ENCODE data around the gene KSR1.
"Not testable (repeated sequence)": the region's sequence is repeated elsewhere in the genome, so short reads cannot be mapped to it uniquely, and the experiment has no call there.

KSR1 gene

DNA sequence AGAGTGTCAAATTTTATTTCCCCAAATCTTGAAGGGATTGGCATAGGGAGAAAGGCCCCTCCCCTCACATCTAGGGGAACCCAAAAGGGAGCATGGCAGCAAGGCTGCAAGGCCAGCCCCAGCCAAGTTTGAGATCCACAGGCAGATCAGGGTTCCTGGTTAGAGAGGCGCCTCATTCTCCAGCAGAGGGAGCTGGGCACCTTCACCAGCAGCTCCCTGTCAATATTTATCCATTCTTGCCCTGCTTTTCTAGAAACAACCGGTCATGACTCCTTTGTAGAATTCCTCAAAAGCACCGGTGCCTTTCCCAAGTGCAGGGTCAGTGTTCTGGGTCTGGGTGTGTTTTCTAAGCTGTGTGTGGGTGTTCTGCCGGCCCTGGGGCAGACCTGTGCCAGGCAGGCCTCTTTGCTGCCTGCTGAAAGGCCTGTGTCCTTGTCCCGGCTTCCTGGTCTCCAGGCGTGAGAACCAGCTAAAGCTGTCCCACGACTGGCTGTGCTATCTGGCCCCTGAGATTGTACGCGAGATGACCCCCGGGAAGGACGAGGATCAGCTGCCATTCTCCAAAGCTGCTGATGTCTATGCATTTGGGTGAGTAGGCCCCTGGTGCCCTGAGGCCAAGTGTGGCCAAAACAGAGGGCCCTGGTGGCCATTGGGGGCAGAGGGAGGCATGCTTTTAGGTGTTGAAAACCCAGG, 153.5 kb downstream of the KSR1 start:
- peak; percentile 11 for DNase-seq (ENCODE audit: low read depth)

DNA sequence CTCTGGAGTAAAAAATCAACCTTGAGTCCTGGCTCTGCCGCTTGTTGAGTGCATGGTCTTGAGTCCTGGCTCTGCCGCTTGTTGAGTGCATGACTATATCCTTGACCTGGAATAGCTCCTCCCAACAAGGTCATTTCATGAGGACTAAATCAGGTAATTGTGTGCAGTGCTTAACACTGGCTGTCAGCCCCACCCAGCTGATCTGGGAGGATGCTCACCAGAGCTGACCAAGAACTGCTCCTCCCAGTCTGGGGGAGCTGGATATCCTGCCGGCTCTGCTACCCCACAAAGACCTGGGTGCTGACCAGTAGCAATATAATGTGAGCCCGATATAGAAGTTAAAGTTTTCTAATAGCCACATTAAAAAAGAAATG, 154.0 kb downstream of the KSR1 start:
- no peak for DNase-seq (ENCODE audit: low read depth)

DNA sequence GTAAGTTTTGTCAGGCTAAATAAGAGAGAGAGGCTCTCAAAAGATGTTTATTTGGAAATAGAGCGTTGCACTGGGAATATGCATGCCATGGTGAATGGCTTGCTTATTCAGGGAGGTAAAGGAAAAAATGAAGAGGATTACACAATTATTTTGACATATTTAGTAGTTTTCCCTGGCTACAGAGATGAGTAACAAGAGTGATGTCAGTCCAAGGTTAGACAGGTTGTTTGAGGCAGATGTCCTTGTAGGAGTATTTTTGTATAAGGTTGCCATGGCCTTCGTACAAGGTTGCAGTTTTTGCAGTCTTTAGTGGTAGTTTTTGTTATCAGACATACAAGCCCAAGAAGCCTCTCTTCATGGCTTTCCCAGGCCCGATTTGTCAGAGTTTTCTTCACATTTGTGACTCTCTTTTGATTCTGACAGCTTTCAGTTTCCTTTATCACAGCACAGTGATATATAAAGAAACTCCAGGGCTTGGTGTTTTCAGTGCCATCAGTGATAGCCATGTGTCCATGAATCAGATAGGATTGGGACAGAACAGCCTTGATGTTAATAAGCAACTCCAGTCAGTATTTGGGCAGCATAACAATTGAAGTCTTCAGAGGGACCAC, 156.0 kb downstream of the KSR1 start:
- DNase-seq (ENCODE audit: low read depth) = no peak

DNA sequence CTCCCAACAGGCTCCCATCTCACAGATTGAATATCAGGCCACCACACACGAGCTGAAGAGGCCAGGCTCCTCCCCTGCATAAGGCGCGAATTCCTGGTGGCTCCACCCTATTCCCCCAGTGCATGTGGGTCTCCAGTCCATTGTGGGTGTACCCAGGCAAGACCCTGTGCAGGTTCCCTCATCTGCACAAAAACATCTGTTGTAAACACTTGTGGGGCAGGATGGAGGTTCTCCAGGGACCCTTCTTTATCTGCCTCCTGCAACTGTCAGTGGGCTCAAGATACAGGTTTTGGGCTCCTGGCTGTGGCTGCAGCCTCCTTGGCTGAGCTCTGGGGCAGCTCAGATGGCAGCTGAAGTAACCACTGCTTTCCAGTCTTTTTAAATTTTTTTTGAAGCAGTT, 157.2 kb downstream of the KSR1 start:
- DNase-seq (ENCODE audit: low read depth) = no peak

DNA sequence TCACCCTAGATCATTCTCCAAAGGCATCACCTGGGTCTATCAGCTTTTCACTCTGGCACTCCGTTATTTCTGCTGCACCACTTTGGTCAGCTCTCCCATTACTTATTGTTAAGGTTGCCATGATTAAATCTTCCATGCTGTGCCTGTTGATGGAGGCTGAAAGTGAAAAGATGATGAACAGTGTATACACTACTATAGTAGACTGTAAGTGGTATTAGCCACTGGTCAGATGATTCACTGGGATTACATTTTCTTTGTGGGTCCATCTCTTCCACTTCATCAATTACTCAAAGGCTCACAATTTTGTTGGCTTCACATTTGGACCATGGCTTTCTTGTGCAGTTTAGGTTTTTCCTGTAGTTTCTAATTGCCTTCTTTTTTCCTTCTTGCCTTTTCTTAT, 158.9 kb downstream of the KSR1 start:
- DNase-seq (ENCODE audit: low read depth) = no peak

DNA sequence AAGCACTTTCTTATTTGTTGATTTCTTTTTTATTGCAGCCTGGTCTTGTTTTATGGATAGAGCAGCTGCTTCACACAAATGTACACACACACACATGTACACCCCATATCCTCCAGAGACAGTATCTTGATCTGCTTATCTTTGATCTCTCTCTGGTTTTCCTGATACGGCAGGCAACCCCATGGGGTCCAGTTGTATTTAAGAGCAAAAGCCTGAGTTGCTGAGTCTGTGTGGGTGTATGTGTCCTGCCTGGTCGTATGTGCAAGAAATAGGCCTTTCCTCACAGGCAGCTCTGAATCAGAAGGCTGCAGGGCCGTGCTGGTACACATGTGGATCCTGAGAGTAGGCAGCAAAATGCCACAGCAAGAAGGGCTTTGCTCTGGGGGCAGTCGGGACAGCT, 160.2 kb downstream of the KSR1 start:
- DNase-seq (ENCODE audit: low read depth) = no peak

DNA sequence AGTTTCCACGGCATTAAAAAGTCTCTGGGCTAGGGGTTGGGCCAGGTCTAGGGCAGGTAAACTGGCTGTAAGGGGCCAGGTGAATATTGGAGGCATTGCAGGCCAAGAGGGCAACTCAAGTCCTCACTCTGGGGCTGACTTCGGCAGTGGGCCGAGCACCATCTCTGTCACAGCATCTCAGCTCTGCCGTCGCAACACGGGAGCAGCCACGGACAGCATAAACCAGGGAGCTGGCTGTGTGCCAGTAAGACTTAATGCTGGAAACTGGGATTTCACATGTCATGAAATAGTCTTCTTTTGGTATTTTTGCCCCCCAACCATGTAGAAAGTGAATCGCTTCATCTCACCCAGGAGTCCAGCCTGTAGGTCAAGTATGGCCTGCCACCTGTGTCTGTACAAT, 162.2 kb downstream of the KSR1 start:
- no peak for DNase-seq (ENCODE audit: low read depth)

DNA sequence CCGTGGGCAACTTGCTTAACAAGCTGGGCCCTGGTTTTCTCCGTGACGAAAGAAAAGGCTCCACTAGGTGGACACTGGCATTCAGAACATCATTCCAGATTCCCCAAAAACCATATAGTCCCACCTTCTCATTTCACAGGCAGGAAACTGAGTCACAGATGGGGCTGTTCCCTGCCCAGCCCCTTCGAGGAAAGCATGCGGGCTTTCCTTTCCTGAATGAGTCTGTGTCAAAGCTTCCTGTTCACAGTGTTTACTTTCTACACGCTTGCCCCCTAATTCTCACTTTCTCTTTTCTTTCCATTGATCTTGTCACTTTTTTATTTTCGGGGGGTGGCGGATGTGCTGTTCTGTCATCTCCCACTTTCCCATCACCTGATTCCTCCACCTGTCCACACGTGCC, 164.5 kb downstream of the KSR1 start:
- DNase-seq (ENCODE audit: low read depth) = no peak

DNA sequence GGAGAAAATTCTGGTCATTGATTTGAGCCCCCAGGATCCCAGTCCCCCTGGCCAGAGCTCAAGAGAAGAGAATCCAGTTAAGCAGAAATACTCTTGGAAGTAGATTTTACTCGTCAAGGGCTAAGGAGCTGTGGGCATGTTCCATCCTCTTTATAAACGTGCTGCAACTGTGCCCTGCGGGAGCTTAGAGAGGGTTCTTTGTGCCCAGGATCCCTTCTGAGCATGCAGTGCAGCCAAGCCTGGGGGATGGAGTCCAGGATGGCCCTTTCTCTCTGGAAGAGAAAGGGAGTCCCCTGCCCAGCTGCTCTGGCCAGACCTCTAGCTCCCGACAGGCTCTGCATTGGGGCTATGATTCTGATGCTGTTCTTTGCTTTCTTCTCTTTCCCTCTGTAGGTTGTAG, 165.3 kb downstream of the KSR1 start:
- DNase-seq (ENCODE audit: low read depth) = no peak

DNA sequence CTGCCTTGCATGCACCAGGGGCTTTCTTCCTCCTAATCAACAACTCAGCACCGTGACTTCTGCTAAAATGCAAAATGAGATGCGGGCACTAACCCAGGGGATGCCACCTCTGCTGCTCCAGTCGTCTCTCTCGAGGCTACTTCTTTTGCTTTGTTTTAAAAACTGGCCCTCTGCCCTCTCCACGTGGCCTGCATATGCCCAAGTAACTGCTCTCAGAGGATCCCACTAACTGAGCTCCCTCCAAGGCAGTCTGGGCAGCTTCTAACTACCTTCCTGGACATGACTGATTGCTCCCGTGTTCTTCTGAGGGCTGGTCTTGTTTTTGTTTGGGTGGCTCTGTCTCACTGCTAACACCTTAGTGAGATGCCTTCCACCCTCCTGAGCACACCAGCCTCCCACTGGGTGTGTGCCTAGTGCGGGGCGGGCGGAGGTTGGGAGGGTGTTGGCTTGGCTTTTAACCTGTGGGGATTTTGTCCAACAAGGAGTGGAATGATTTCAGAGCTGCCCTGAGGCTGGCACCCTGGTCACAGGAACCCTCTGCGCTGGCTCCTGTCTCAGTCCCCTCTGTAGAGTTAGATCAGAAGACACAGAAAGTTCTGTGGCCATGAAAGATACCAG, 165.8 kb downstream of the KSR1 start:
- DNase-seq (ENCODE audit: low read depth) = no peak

DNA sequence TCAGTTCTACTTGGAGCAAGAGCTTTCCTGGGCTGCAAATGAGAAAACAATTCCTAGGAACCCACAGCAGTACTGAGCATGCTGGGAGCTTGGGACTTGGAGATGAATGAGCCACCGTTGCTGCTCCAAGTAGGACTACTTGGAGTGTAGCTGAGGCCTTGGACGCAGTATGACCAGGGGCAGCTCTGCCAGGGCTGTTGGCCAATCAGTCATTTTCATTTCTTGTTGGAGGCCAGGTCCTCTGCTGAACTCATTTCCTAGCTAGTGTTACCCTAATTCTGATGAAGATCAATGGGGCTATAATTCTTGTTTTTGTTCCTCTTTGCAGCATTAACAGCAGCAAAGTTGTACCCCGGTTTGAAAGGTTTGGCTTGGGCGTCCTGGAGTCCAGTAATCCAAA, 166.7 kb downstream of the KSR1 start:
- DNase-seq (ENCODE audit: low read depth) = no peak

DNA sequence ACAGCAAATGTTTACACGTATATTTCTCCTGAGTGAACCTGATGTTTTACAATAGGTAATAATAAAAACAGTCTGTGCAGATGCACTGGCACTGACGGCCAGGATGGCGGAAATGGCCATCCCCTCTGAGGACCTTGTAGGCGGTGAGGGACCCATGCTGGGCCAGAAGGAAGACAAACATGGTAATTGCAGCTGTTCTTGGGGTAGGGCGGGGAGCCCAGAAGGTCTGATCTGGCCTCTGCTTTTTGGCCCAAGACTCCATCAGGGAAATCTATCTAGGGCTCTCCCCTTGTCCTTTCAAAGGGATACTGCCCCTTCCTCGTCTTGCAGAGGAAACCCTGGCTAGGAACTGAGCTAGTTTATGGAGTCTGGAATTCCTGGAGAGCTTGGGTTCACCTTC, 167.4 kb downstream of the KSR1 start:
- DNase-seq (ENCODE audit: low read depth) = no peak

DNA sequence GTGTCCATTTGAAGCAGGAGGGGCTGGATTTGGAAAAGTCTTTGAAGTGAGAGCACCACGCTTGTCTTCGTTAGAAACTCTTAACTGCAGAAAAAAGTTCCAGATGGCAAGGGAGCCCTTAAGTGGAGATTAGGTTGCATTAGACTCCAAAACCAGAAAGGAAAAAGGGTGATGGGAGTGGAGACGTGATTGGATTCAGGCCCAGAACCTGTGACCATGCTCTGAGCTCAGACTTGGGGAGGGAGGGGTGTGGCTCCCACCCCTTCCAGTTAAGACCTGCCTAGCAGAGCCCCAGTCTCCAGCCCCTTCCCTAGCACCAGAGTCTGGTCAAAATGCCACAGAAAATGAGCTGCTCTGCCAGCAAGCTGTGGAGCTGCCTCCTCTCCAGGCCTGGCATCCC, 168.3 kb downstream of the KSR1 start:
- DNase-seq (ENCODE audit: low read depth) = no peak

DNA sequence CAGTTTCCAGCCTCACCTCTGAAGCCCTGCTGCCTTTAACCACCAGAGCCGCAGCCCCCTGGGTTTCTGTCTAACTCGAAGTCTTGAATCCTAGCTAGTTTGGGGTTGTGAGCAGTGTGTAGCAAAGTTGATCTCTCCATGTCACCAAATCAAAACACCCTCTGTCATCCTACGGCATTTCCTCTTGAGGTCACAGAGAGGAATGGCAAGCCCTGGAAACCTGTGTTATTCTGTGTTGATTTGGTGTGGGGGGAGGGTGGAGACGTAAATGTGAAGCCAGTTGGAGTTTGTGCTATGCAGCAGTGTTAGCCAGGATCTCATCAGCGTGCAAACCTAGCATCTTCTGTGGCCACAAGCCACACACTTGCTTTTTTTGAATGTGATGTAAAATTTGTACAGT, 169.6 kb downstream of the KSR1 start:
- DNase-seq (ENCODE audit: low read depth) = no peak

DNA sequence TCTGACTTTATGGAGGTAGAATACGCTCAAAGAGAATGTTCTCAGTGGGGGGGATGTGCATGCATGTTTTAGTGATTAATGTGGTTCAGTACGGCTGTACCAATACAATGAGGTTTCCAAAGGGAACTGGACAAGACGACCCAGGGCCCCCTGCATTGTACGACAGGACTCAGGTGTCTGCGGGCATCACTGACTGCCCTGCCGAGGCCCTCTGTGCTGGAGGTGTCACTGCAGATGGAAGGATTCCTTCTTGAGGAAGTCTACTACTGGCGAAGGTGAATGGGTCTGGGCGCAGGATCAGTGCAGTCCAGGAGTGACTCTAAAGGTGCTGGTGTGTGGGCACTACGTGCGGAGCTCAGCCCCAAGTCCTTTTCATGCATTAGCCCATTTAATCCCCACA, 171.3 kb downstream of the KSR1 start:
- no peak for DNase-seq (ENCODE audit: low read depth)

DNA sequence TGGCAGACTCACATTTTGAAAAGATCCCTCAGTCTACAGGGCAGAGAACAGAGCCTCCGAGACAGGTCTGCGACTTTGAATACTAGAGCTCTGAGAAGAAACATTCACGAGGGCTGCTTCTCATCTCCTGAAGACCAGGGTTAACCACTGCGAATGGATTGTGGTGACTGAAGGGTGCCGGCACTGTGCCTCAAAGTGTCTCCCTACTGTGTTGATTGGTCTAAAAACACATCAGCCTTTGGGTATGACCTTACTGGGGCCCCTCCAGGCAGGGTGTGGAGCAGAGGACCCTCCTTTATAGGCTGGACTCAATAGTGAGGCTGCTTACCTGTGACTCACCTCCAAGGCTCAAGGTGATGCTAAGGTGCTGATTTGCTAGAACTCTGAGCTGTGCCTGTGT, 172.1 kb downstream of the KSR1 start:
- no peak for DNase-seq (ENCODE audit: low read depth)

DNA sequence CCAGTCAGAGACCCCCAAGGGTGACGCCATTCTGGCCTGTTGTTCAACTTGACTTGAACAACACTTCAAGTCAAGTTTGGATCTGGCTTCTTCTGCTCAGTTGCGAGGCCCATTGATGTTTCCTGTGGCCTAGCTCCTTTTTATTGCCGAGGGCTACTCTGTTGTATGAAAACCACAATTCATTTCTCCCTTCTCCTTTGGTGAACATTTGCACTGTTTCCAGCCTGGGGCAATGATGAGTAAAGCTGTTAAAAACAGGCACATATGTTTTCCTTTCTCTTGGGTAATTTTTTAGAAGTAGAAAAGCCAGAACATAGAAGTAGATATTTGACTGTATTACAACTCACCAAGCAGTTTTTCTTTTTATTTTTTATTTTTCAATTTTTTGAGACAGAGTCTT, 173.0 kb downstream of the KSR1 start:
- not testable (repeated sequence) for DNase-seq (ENCODE audit: low read depth)

DNA sequence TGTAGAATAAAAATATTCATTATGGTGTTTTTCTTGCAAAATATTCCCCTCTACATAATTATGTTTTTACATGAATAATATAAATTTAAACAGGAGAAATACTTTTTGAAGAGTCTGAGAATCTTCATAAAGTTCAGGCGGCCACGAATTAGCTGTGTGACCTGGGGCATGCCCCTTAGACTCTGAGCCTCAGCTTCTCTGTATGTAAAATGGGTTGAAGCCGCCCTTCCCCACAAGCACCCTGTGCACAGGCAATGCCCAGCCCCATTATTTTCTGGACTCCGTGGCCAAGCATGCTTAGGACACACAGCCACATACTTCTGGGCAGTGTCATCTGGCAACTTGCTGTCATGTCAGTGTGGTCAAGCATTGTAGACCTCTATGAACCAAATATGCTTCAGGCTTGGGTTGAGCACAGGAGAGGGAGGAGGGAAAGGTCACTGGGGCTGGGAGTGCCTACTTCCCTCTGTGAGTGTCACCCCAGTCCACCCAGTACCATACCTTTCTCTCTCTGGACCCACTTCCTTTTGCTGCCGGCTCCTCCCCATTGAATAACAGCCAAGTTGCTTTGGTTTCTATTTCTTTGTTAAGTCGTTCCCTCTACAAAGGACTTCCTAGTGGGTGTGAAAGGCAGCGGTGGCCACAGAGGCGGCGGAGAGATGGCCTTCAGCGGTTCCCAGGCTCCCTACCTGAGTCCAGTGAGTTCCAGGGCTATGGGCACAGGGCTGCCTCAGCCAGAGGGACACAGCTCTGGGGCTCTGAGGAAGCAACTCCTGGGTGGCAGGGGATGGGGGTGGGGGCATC, 174.6 kb downstream of the KSR1 start, which contains the start of gene LGALS9:
Gene LGALS9 (plus strand): TSS at position 582 of the 804 bp plus-strand sequence. CDS start 78 bp downstream, at position 660.
- no peak for DNase-seq (ENCODE audit: low read depth)

DNA sequence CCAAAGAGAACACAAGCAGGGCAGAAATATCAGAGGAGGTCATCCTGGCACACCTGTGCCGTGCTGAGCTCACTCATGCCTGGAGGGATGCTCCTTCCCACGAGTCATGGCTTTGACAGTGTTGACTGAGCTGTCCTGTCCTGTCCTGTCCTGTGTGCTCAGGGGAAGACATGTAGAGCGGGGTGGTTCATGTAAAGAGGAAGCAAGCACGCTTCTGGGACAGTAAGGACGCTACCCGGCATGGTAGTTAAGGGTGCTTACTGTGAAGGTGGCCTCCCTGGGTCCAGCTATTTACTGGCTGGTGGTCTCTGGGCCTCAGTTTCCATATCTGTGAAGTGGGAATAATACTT, 175.1 kb downstream of the KSR1 start:
- no peak for DNase-seq (ENCODE audit: low read depth)

DNA sequence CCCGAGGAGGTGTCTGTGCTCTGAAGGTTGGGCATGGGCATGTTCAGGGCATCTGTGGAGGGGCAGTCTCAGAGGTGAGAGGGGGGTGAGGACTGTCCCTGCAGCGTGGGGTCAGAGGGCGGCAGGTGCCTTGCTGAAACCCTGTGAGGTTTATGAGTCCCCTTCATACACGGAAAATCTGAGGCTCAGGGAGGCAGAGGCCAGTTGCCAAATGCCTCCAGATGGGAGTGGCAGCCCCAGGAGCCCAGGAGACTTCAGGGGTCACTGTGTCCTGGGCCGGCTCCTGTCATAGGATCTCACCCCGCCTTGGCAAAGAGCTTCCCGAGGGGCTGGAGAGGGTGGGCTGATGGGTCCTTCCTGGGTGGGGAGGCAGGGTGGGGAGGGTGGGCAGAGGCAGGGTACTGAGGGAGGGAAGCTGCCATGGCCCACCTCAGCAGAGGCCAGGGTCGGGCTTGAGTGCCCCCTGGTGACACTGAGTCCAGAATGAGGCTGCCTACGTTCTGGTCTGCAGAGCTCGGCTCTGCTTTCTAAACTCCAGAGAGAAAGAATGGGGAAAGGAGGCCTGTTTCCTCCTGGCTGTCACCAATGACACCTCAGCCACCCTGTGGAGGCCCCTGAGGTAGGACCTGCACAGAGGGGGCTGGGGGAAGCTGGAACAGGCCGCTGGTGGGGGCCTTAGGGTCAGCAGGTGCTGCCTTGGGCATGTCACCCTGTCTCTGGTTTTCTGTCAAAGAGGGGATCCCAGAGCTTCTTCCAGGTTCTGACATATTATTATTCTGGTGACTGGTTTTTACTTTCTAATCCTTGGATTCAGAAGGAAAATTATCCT, 175.9 kb downstream of the KSR1 start:
- DNase-seq (ENCODE audit: low read depth) = no peak

DNA sequence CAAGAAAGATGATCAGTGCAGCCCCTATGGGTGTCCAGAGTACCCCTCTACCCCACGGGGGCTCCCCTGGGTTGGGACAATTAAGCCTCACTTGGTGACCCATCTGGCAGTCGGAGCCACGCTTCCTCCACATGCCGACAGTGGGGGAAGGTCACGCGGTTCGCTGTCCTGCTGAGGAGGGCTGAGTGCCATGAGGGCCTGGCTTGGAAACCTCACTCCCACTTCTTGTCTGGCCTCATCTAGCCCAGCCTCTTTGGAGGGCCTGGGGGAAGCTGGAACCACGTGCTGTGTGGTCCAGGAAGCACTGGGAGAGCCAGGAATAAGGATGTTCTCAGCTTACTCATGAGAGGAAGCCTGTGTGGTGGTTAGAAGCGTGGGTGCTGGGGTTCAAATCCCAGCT, 176.5 kb downstream of the KSR1 start:
- DNase-seq (ENCODE audit: low read depth) = not testable (repeated sequence)

Measured in non-pigmented ciliary epithelial cell (primary cell).